Bronchial epithelial cell (primary cell): ENCODE measurements around the gene GMDS. TPM values are rescaled to one million over a fixed set of nuclear protein-coding genes. Genes with fewer than 3 reads are reported as not detected.

Source experiments
- DNase-seq: peaks from one replicate; pipeline ENCODE4 v3.0.0-alpha.2; 2010; ENCODE audit warnings: low read depth
- FAIRE-seq: peaks from 2 replicates; lab custom pipeline; 2011; peaks lifted over from hg19 to GRCh38; lab: Jason Lieb, UNC
- H3K27me3 ChIP-seq: 2 replicates; pipeline ENCODE4 v1.5.1; 2011; ENCODE audit warnings: low read length; ENCODE audit not compliant: control insufficient read depth, insufficient read depth
- H3K36me3 ChIP-seq: 2 replicates; pipeline ENCODE4 v1.5.1; 2011; ENCODE audit warnings: low read length; ENCODE audit not compliant: control insufficient read depth, insufficient read depth
- H3K4me3 ChIP-seq: 2 replicates; pipeline ENCODE4 v1.5.1; 2011; ENCODE audit warnings: mild to moderate bottlenecking, low read depth, low read length, control low read depth
- total RNA-seq: library from RNA; depleted of rRNA; stranded (reverse); fragments of >200 nt; gene quantifications from 2 replicates; pipeline ENCODE4 v1.2.1, GENCODE V29; 2014
- TF ChIP-seq, protein P1 (sequence below): IDR thresholded peaks from 2 replicates; pipeline ENCODE4 v1.5.1; 2011; ENCODE audit warnings: mild to moderate bottlenecking, moderate library complexity, low read length, control low read depth, inconsistent platforms; ENCODE audit not compliant: insufficient read depth, severe bottlenecking

The GMDS gene
- total RNA-seq, 1 donor from 2014 or later: 8.2 TPM

DNA sequence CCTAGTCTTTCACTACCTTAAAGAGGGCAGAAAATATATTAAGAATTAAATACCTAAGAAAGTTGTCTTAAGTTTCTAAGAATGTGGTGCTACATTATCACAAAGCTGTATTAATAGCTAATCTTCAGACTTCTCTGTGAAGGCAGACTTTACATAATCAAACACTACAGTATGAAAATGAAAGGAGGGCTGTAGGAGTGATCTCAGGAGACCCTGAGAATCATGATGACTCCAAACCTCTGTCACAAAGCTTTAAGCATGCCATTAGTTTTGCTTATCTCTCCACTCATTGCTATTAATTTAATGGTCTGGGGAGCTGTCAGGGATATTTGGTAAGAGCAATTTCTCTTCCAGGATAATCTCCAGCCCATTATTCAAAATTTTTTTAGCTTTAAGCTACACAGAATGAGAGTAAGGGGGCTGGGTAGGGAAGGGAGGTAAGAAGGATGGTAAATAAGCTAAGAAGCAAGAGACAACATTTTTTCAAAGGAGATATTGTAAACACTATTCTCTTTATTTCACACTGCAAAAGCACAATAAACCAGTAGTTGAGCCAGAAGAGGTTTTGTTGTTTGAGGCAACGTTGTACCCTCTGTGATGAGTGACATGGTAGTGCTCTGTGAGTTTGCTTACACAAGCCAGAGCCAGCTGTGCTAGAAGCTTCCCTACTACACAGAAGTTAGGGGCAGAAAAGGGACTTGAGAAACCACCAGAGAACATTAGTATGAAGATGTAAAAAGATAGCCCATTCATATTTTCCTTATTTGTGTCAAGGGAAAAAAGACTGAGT lies 258.8 kb downstream of the GMDS start:
- Histone ChIP-seq H3K27me3 (no peaks in the 10 kb centered on the region), H3K36me3 (no peaks in the 10 kb centered on the region), H3K4me3 (no peak overlapping the region)
- DNase-seq: no peak
- no peak for FAIRE-seq
- TF ChIP-seq, protein P1, sequence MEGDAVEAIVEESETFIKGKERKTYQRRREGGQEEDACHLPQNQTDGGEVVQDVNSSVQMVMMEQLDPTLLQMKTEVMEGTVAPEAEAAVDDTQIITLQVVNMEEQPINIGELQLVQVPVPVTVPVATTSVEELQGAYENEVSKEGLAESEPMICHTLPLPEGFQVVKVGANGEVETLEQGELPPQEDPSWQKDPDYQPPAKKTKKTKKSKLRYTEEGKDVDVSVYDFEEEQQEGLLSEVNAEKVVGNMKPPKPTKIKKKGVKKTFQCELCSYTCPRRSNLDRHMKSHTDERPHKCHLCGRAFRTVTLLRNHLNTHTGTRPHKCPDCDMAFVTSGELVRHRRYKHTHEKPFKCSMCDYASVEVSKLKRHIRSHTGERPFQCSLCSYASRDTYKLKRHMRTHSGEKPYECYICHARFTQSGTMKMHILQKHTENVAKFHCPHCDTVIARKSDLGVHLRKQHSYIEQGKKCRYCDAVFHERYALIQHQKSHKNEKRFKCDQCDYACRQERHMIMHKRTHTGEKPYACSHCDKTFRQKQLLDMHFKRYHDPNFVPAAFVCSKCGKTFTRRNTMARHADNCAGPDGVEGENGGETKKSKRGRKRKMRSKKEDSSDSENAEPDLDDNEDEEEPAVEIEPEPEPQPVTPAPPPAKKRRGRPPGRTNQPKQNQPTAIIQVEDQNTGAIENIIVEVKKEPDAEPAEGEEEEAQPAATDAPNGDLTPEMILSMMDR: no peak

DNA sequence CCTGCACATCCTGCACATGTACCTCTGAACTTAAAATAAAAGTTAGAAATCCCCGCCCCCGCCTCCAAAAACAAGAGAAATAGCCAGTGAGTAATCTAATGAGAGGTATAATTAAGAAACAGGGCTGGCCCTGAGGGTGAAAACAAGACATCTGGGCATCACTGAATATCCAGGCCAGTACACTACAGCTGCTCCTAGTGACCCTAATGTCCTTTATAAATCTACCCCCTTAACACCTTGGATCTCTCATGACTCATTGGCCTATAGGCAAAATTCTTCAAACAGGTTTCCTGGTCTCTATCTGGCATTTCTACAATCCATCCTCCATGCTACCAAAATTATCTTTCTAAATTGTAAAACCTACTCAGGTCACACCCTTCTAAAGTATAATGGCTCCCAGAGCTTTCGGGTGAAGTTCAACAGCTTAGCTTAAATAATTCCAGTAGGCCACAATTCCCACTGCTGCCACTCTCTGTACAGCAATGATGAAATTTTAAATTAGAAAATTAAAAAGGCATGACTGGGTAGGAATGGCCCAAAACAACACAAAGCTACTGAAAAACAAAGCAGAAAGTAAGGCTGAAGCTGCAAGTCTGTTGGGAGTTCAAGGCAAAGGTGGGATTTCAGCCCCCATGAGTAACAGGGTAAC lies 260.9 kb downstream of the GMDS start:
- Histone ChIP-seq H3K36me3 (no peaks in the 10 kb centered on the region), H3K27me3 (no peaks in the 10 kb centered on the region), H3K4me3 (no peak overlapping the region)
- DNase-seq: no peak
- no peak for FAIRE-seq
- TF ChIP-seq, protein P1: no peak

DNA sequence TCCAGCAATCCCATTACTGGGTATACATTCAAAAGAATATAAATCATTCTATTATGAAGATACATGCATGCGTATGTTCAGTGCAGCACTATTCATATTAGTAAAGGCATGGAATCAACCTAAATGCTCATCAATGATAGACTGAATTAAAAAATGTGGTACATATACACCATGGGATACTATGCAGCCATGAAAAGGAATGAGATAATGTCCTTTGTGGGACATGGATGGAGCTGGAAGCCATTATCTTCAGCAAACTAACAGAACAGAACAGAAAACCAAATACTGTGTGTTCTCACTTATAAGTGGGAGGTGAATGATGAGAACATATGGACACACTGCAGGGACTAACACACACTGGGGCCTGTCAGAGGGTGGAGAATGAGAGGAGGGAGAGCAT lies 261.6 kb downstream of the GMDS start:
- DNase-seq (no peak), FAIRE-seq (no peak)
- H3K27me3 ChIP-seq: no peaks in the 10 kb centered on the region
- H3K36me3 ChIP-seq: no peaks in the 10 kb centered on the region
- TF ChIP-seq, protein P1: no peak
- no peak overlapping the region for H3K4me3 ChIP-seq

DNA sequence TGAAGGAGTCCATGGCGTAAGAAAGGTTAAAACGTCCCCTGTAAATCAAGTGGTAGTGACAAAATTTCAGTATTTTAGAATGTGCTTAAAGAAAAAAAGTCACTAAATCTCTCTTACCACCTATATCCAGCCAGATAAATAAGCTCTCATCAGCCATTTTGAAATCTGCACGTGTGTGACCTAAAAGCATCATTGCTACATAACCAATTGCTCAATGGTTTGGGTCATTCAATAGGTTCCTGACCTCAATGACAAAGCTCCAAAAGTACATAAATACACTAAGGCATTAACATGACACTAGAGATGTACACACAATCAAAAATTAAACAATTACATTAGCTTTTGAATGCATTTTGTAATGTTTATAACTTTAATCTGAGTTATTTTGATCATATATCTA lies 272.4 kb downstream of the GMDS start:
- no peaks in the 10 kb centered on the region for H3K36me3 ChIP-seq
- DNase-seq: no peak
- no peak for FAIRE-seq
- TF ChIP-seq, protein P1: no peak
- no peaks in the 10 kb centered on the region for H3K27me3 ChIP-seq
- H3K4me3 ChIP-seq: no peak overlapping the region

DNA sequence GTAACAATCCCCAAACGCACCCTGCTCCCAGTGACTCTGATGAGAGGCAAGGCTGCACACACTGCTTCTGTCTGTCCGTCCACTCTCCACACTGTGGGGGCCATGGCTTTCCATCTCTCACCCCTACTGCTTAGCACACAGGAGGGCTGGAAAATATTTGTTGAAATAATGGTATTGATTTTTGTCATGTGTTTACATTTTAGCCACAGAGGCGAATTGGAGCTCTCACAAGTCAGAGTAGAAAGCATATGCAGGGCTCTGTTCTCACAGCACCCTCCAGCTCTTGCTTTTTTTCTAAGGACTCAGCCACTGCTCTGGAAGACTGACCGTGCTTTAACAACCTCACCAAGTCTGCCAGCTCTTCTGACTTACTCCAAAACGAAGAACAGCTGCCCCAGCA lies 273.8 kb downstream of the GMDS start:
- Histone ChIP-seq H3K27me3 (no peaks in the 10 kb centered on the region), H3K36me3 (no peaks in the 10 kb centered on the region), H3K4me3 (no peak overlapping the region)
- TF ChIP-seq, protein P1: no peak
- DNase-seq: no peak
- FAIRE-seq: no peak
